ENCODE measurements around the gene P2RY14.

- TF ChIP-seq POLR2A (IDR thresholded peaks at IDR 0.05) (no peak), CTCF (IDR thresholded peaks at IDR 0.05) (no peak)
Measured at GRCh38 chr3:151283907-151284461, 5.6 kb upstream of the P2RY14 start.
